HepG2 (cell line): Measurements from ENCODE around the gene CR2. TPM values are rescaled to one million over a fixed set of nuclear protein-coding genes. Genes with fewer than 3 reads are reported as not detected.
A peak's percentile ranks its signal among the peaks of the same experiment; 100 is the strongest.

Experiments
- ATAC-seq: fragments of 200-7000 bp; cut with Tn5 transposase; 3 replicates; pipeline ENCODE4 v1.9.1; 2020; ENCODE audit warnings: mild to moderate bottlenecking, moderate library complexity
- BruUV-seq: library from RNA; stranded (reverse); fragments of 400-500 nt; replicated peaks from 2 replicates; lab custom pipeline; 2021; lab: Mats Ljungman, UMichigan
- CTCF ChIA-PET: fragments of 300-600 bp; formaldehyde crosslinking; extraction: SDS; loops from one replicate; lab custom pipeline; 2021; ENCODE audit warnings: low total read pairs, inconsistent platforms, low intra/inter-chr PET ratio; lab: Yijun Ruan, JAX
- POLR2A ChIA-PET: fragments of 350-600 bp; sonication (Branson Sonifier 250); formaldehyde crosslinking; loops from one replicate; lab custom pipeline; 2020; ENCODE audit warnings: antibody characterized with exemption, inconsistent platforms; lab: Yijun Ruan, JAX
- DNase-seq: peaks from one replicate; pipeline ENCODE4 v3.0.0-alpha.2; 2015; ENCODE audit warnings: low spot score
- FAIRE-seq: peaks from 3 replicates; lab custom pipeline; 2011; peaks lifted over from hg19 to GRCh38; lab: Jason Lieb, UNC
- H2AFZ ChIP-seq: one replicate; pipeline ENCODE4 v1.6.1; 2011; ENCODE audit warnings: low read length, inconsistent platforms
- H3K27ac ChIP-seq: fragments of 300-600 bp; 3 replicates; pipeline ENCODE4 v1.8.0; 2011; ENCODE audit warnings: mixed run types, mild to moderate bottlenecking, mixed read lengths, low read length, inconsistent platforms; ENCODE audit not compliant: insufficient read depth; ENCODE audit errors: extremely low read length
- H3K27me3 ChIP-seq, 2 experiments: fragments of 200-600 bp in 1 of 2; 2 replicates in 1 of 2; 3 replicates in 1 of 2; pipeline versions ENCODE4 v1.6.0 to v1.8.0; 2011; ENCODE audit warnings: low read length in 2 of 2, mild to moderate bottlenecking in 2 of 2, moderate library complexity in 2 of 2, inconsistent platforms in 1 of 2; ENCODE audit not compliant: insufficient read depth in 2 of 2, control insufficient read depth in 1 of 2
- H3K36me3 ChIP-seq, 2 experiments: fragments of 200-600 bp in 1 of 2; replicated peaks in 1 of 2; 2 replicates in 1 of 2; 3 replicates in 1 of 2; pipeline versions ENCODE4 v1.5.1 to v1.8.0; 2011; ENCODE audit warnings: low read length in 2 of 2, inconsistent platforms in 1 of 2; ENCODE audit not compliant: insufficient read depth in 2 of 2, control insufficient read depth in 1 of 2
- H3K4me1 ChIP-seq: 2 replicates; pipeline ENCODE4 v1.5.1; 2012; ENCODE audit warnings: low read length, inconsistent platforms; ENCODE audit not compliant: insufficient read depth
- H3K4me2 ChIP-seq: 2 replicates; pipeline ENCODE4 v1.6.0; 2011; ENCODE audit warnings: low read depth, low read length, inconsistent platforms
- H3K4me3 ChIP-seq, 3 experiments: fragments of 200-600 bp in 1 of 3; sonication (generic), shearing (Covaris generic) in 1 of 3; replicated peaks in 1 of 3; 2 replicates each; pipeline ENCODE4 v1.5.1; 2011 to 2016; ENCODE audit warnings: low read length in 3 of 3, inconsistent platforms in 2 of 3, low read depth in 2 of 3, mild to moderate bottlenecking in 2 of 3, control low read depth in 1 of 3, mixed read lengths in 1 of 3; ENCODE audit not compliant: insufficient read depth in 1 of 3
- H3K79me2 ChIP-seq: one replicate; pipeline ENCODE4 v1.6.1; 2011; ENCODE audit warnings: low read length, inconsistent platforms; ENCODE audit not compliant: insufficient read depth
- H3K9ac ChIP-seq: 2 replicates; pipeline ENCODE4 v1.6.0; 2011; ENCODE audit warnings: mild to moderate bottlenecking, low read depth, low read length, inconsistent platforms; ENCODE audit not compliant: insufficient read depth
- H3K9me3 ChIP-seq: 2 replicates; pipeline ENCODE4 v1.5.1; 2012; ENCODE audit warnings: mild to moderate bottlenecking, low read length
- H4K20me1 ChIP-seq: 2 replicates; pipeline ENCODE4 v1.6.0; 2011; ENCODE audit warnings: inconsistent platforms, mild to moderate bottlenecking, low read length, moderate library complexity; ENCODE audit not compliant: insufficient read depth
- CEBPB ChIP-seq: IDR thresholded peaks from 2 replicates; pipeline ENCODE4 v1.6.1; 2011; ENCODE audit warnings: low read depth, low read length, improper control_type of control experiment, borderline replicate concordance
- GTF3A ChIP-seq: sonication (generic); formaldehyde crosslinking; conservative IDR thresholded peaks from 2 replicates; pipeline ENCODE4 v1.4.0; 2020; ENCODE audit warnings: mild to moderate bottlenecking, missing genetic modification reagents
- KDM4B ChIP-seq: sonication (generic); formaldehyde crosslinking; IDR thresholded peaks from 2 replicates; pipeline ENCODE4 v1.4.0; 2020; ENCODE audit warnings: missing genetic modification reagents
- TERF1 ChIP-seq: sonication (generic); formaldehyde crosslinking; IDR thresholded peaks from 2 replicates; pipeline ENCODE4 v1.8.0; 2022; ENCODE audit warnings: mild to moderate bottlenecking, missing genetic modification reagents, moderate library complexity
- U2AF1 ChIP-seq: fragments of 200-400 bp; formaldehyde crosslinking; optimal IDR thresholded peaks from 2 replicates; pipeline ENCODE3; 2017; ENCODE audit warnings: mild to moderate bottlenecking, low read depth, low read length
- ZNF207 ChIP-seq: fragments of 450-650 bp; IDR thresholded peaks from 2 replicates; pipeline ENCODE4 v1.6.1; 2016; ENCODE audit warnings: antibody characterized with exemption, borderline replicate concordance
- ZNF232 ChIP-seq: sonication (generic); formaldehyde crosslinking; IDR thresholded peaks from 2 replicates; pipeline ENCODE4 v1.4.0; 2020; ENCODE audit warnings: missing genetic modification reagents, borderline replicate concordance
- WGBS: methylation state at CpG from one replicate; pipeline ENCODE4 v1.1.6; 2017; ENCODE audit warnings: low lambda C conversion rate; 5-methylcytosine and 5-hydroxymethylcytosine counted together
- in situ Hi-C: cut with HindIII; loops from 2 replicates; pipeline ENCODE4 v1.10.0; 2017; ENCODE audit warnings: low pct_unique_long_range_greater_than_20kb; ENCODE audit not compliant: extremely low pct_ligation_motif_present
- intact Hi-C: fragments of 100-400 bp; cut with micrococcal nuclease; formaldehyde crosslinking; loops from one replicate; pipeline ENCODE4 v1.10.0; 2022; ENCODE audit not compliant: unreplicated experiment
- polyA plus RNA-seq, 8 experiments: library from polyadenylated mRNA; depleted of rRNA in 3 of 8; stranded (reverse) in 7 of 8; unstranded in 1 of 8; fragments of >200 nt; fragmentation: Illumina TruSeq in 4 of 8; extraction: Trizol in 4 of 8; gene quantifications; 2 replicates each; pipeline versions ENCODE4 v1.2.1 to v1.2.3, GENCODE V29; 2011 to 2016; ENCODE audit warnings: low read depth in 4 of 8, missing spikeins in 1 of 8, mixed read lengths in 1 of 8; ENCODE audit not compliant: insufficient read depth in 1 of 8
- total RNA-seq, 5 experiments: library from RNA; depleted of rRNA; stranded (reverse); fragments of >200 nt; fragmentation: Illumina TruSeq; extraction: Trizol; gene quantifications; 2 replicates each; pipeline ENCODE4 v1.2.3, GENCODE V29; 2016; ENCODE audit warnings: low read depth in 1 of 5

CR2 gene
- total and polyA plus RNA-seq, 2 of the 13 experiments (the other 11 are each of a cell fraction or from before 2014, with no cell fraction given) = not detected

GRCh38 chr1:207407655-207408260, 46.4 kb upstream of the CR2 start:
- H3K79me2 ChIP-seq = no peaks in the 10 kb centered on the region
- DNase-seq (no peak), ATAC-seq (no peak), FAIRE-seq (no peak)
- in situ Hi-C loops (loop anchor here (5.0 kb wide), 1 partner anchor 320 kb away; the partner anchor contains the start of gene C4BPB), intact Hi-C loops (loop anchor here (5.0 kb wide), 2 partner anchors 85 to 90 kb away; partner anchors contain the start of genes CD55 and CR1)
- H4K20me1 ChIP-seq = no peaks in the 10 kb centered on the region
- ChIA-PET CTCF (no interaction called here), POLR2A (interaction anchor here (0.7 kb wide), 1 partner anchor 304 kb away, joined by 3 read pairs; the partner anchor contains the start of gene C4BPA)
- no peak overlapping the region for H2AFZ ChIP-seq
- H3K4me3 ChIP-seq = no peak overlapping the region
- no peak overlapping the region for H3K4me2 ChIP-seq
- peak; percentile 64; the same call in 1 of the 2 replicates for TF ChIP-seq CEBPB
- no peak for TF ChIP-seq KDM4B
- no peaks in the 10 kb centered on the region for H3K9me3 ChIP-seq
- H3K27ac ChIP-seq = no peak overlapping the region
- H3K9ac ChIP-seq = no peak overlapping the region
- WGBS = 0% methylated on average over 1 of the region's 1 CpG
- no peaks in the 10 kb centered on the region for H3K36me3 ChIP-seq
- H3K4me1 ChIP-seq = no peaks in the 10 kb centered on the region
- BruUV-seq = no TSS peak
- H3K27me3 ChIP-seq = no peaks in the 10 kb centered on the region

- WGBS = 4% methylated on average over 2 of the region's 2 CpGs
- no peak overlapping the region for H3K4me3 ChIP-seq
- intact Hi-C loops (no loop called here), in situ Hi-C loops (no loop called here)
- no peaks in the 10 kb centered on the region for H3K79me2 ChIP-seq
- BruUV-seq = no TSS peak
- no peak for FAIRE-seq
- no peaks in the 10 kb centered on the region; a peak in 1 of 5 replicates for H3K27me3 ChIP-seq
- no peak overlapping the region for H2AFZ ChIP-seq
- POLR2A ChIA-PET = no interaction called here
- H3K27ac ChIP-seq = no peak overlapping the region
- no peaks in the 10 kb centered on the region for H3K4me1 ChIP-seq
- CTCF ChIA-PET = no interaction called here
- no peak for TF ChIP-seq ZNF232
- TF ChIP-seq ZNF207 = no peak
- no peak for TF ChIP-seq U2AF1
- TF ChIP-seq TERF1 = no peak
- no peak for TF ChIP-seq GTF3A (CRISPR knock-in tag)
- H3K4me2 ChIP-seq = no peak overlapping the region
- no peak for ATAC-seq
- DNase-seq = no peak
- no peaks in the 10 kb centered on the region for H3K36me3 ChIP-seq
- no peaks in the 10 kb centered on the region for H3K9me3 ChIP-seq
- H3K9ac ChIP-seq = no peak overlapping the region
- H4K20me1 ChIP-seq = no peaks in the 10 kb centered on the region
Measured at GRCh38 chr1:207412845-207413244, 41.3 kb upstream of the CR2 start.
